Loucy (cell line): ENCODE measurements around the gene XXYLT1.

Experiments
- CTCF ChIP-seq: fragments of 200-600 bp; sonication (generic); conservative IDR thresholded peaks from 2 replicates; pipeline ENCODE4 v1.5.1; 2014; ENCODE audit warnings: mild to moderate bottlenecking, antibody characterized with exemption, low read length
- EZH2phosphoT487 ChIP-seq: fragments of 200-600 bp; IDR thresholded peaks from 2 replicates; pipeline ENCODE4 v1.6.1; 2018; ENCODE audit warnings: antibody characterized with exemption, mild to moderate bottlenecking, moderate library complexity, borderline replicate concordance

GRCh38 chr3:195209847-195210265 is 61.1 kb downstream of the XXYLT1 start:
- TF ChIP-seq CTCF (no peak), EZH2phosphoT487 (no peak)
